PFSK-1 (cell line): ENCODE data around the gene SREBF1.

ENCODE experiments used
- POLR2AphosphoS5 ChIP-seq: IDR thresholded peaks from 2 replicates; pipeline ENCODE4 v1.6.1; 2012; ENCODE audit warnings: low read depth, mild to moderate bottlenecking, control low read depth, low read length, moderate library complexity
- REST ChIP-seq, 2 experiments: IDR thresholded peaks; 2 replicates each; pipeline versions ENCODE4 v1.6.1 to v1.8.0; 2011 to 2012; ENCODE audit warnings: low read depth in 2 of 2, low read length in 2 of 2, control low read depth in 1 of 2, inconsistent platforms in 1 of 2, mild to moderate bottlenecking in 1 of 2, moderate library complexity in 1 of 2; ENCODE audit not compliant: insufficient read depth in 1 of 2
- SIN3A ChIP-seq: IDR thresholded peaks from 2 replicates; pipeline ENCODE4 v1.6.1; 2012; ENCODE audit warnings: mild to moderate bottlenecking, low read length, moderate library complexity, borderline replicate concordance; ENCODE audit not compliant: insufficient read depth
- TAF1 ChIP-seq: IDR thresholded peaks from 2 replicates; pipeline ENCODE4 v1.6.1; 2012; ENCODE audit warnings: low read length, control low read depth, borderline replicate concordance; ENCODE audit not compliant: insufficient read depth

DNA sequence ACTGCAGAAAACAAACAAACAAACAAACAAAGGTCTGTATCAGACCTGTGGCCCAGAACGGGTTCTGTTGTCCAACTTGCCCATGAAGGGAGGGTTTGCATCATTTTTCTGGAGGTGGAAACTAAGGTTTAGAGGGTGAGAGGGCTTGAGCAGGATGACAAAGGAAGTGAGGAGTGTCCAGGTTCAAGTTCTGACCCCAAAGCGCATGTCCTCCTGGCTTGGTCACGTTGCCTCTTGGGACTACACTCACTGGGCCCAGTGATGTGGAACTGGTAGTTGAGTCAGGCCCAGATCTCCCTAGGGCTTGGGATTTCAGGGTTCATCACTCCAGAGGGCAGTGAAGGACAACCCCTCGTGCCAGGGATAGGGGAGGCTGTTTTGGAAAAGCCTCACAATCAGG, 1.8 kb downstream of the SREBF1 start:
- TF ChIP-seq TAF1 (no peak), POLR2AphosphoS5 (no peak), REST (IDR thresholded peaks at IDR 0.05; ENCODE audit: insufficient read depth in 1 of 2, low read depth in 2 of 2, low read length in 2 of 2) (no peak), SIN3A (no peak)
